Measurements from ENCODE around the gene CNGA3. TPM values are rescaled to one million over a fixed set of nuclear protein-coding genes. Genes with fewer than 3 reads are reported as not detected.

The CNGA3 gene
- total RNA-seq, 4 donors from 2014 or later = 0.09 TPM; not detected in 3

GRCh38 chr2:98372579-98372978 is 26.3 kb downstream of the CNGA3 start:
- Histone ChIP-seq H3K9me3 (no peaks in the 10 kb centered on the region), H3K4me1 (no peaks in the 10 kb centered on the region), H3K27me3 (peaks cover 0 to 2% (median 0%) of the 10 kb centered on the region in 3 donors), H3K36me3 (no peaks in the 10 kb centered on the region), H3K4me3 (no peak overlapping the region), H3K27ac (no peak overlapping the region)
- intact Hi-C loops (cut with DNase I; ENCODE audit: low total_unique reads) (no loop called here), in situ Hi-C loops (cut with MboI; ENCODE audit: low sequenced_read_pairs in 4 of 4) (no loop called here)
- DNase-seq = no peak
- no peak for TF ChIP-seq POLR2A (IDR thresholded peaks at IDR 0.05)
- TF ChIP-seq, protein P1, sequence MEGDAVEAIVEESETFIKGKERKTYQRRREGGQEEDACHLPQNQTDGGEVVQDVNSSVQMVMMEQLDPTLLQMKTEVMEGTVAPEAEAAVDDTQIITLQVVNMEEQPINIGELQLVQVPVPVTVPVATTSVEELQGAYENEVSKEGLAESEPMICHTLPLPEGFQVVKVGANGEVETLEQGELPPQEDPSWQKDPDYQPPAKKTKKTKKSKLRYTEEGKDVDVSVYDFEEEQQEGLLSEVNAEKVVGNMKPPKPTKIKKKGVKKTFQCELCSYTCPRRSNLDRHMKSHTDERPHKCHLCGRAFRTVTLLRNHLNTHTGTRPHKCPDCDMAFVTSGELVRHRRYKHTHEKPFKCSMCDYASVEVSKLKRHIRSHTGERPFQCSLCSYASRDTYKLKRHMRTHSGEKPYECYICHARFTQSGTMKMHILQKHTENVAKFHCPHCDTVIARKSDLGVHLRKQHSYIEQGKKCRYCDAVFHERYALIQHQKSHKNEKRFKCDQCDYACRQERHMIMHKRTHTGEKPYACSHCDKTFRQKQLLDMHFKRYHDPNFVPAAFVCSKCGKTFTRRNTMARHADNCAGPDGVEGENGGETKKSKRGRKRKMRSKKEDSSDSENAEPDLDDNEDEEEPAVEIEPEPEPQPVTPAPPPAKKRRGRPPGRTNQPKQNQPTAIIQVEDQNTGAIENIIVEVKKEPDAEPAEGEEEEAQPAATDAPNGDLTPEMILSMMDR (IDR thresholded peaks at IDR 0.05 in 4 of 5, conservative IDR thresholded peaks at IDR 0.05 in 1 of 5) = no peak
- no peak for ATAC-seq

GRCh38 chr2:98374286-98374685 is 28.0 kb downstream of the CNGA3 start:
- Histone ChIP-seq H3K36me3 (no peaks in the 10 kb centered on the region), H3K4me1 (peaks cover 0 to 3% of the 10 kb centered on the region in 2 donors), H3K9me3 (no peaks in the 10 kb centered on the region), H3K27me3 (no peaks in the 10 kb centered on the region), H3K27ac (no peak overlapping the region), H3K4me3 (no peak overlapping the region)
- DNase-seq (no peak), ATAC-seq (no peak)
- intact Hi-C loops (cut with DNase I; ENCODE audit: low total_unique reads) = no loop called here
- in situ Hi-C loops (cut with MboI; ENCODE audit: low sequenced_read_pairs in 4 of 4) = no loop called here
- no peak for TF ChIP-seq POLR2A (IDR thresholded peaks at IDR 0.05)
- TF ChIP-seq, protein P1 (IDR thresholded peaks at IDR 0.05 in 4 of 5, conservative IDR thresholded peaks at IDR 0.05 in 1 of 5) = no peak

DNA sequence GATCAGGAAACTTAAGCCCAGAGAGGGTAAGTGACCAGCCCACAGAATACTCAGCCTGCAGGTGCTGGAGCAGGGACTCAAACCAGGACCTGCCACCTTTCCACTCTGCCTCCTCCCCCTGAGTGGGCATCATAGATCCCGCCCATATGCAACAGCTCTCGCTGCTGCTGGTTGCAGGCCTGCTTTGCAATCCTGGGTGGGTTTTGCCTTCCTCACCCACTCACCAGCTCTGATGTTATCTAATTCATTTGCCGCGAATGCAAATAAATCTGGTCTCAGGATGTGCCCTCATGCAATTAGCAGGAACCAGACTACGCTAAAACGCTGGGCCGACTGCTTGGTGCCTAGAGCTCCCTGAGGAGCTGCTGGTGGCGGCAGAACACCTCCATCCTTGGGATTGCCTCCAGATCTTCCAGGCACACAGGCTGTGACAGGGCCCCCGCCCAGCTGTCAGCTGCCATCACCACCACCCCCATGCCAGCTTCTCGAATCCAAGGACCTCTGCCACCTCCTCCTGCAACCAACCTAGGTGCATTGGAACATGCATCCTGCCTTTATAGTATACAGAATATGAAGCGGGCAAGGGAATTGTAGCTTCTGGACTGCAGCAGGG is 28.8 kb downstream of the CNGA3 start:
- intact Hi-C loops (cut with DNase I; ENCODE audit: low total_unique reads) = no loop called here
- no peak for ATAC-seq
- DNase-seq = no peak
- H3K27me3 ChIP-seq = no peaks in the 10 kb centered on the region
- H3K27ac ChIP-seq = no peak overlapping the region
- H3K36me3 ChIP-seq = no peaks in the 10 kb centered on the region
- TF ChIP-seq, protein P1 (IDR thresholded peaks at IDR 0.05 in 4 of 5, conservative IDR thresholded peaks at IDR 0.05 in 1 of 5) = no peak
- TF ChIP-seq POLR2A (IDR thresholded peaks at IDR 0.05) = no peak
- H3K4me3 ChIP-seq = no peak overlapping the region
- H3K9me3 ChIP-seq = no peaks in the 10 kb centered on the region
- in situ Hi-C loops (cut with MboI; ENCODE audit: low sequenced_read_pairs in 4 of 4) = no loop called here
- H3K4me1 ChIP-seq = peaks cover 0 to 3% of the 10 kb centered on the region in 2 donors

DNA sequence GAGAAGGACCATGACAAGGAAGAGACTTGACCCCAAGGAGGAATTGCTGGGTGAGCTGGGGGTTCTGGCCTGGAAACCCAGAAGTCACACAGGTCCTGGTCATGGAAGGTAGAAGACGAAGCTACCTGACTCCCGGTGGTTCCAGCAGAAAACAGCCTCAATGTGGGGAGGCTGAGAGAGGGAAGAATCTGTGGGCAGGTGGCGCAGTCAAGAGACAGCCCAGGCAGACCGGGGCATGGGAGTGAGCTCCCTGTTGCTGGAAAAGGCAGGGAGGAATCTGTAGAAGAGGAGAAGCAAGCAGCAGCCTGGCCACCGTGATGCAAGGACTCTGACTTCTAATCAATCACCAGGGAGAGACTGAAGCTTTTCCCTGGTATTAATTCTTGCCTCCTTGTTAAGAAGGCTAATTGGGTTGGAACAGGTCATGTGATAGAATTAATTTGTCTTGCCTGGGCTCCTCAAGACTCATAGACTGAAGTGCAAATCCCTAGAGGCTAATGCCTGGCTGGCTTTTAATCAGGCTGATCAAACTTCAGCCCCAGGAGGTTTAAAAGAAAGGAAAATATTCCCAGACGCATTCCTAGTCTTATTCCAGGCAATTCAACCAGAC is 30.1 kb downstream of the CNGA3 start:
- ATAC-seq (no peak), DNase-seq (no peak)
- intact Hi-C loops (cut with DNase I; ENCODE audit: low total_unique reads) (no loop called here), in situ Hi-C loops (cut with MboI; ENCODE audit: low sequenced_read_pairs in 4 of 4) (no loop called here)
- no peak overlapping the region for H3K4me3 ChIP-seq
- H3K9me3 ChIP-seq = no peaks in the 10 kb centered on the region
- H3K4me1 ChIP-seq = peaks cover 0 to 3% of the 10 kb centered on the region in 2 donors
- no peaks in the 10 kb centered on the region for H3K27me3 ChIP-seq
- no peak overlapping the region for H3K27ac ChIP-seq
- H3K36me3 ChIP-seq = no peaks in the 10 kb centered on the region
- TF ChIP-seq, protein P1 (IDR thresholded peaks at IDR 0.05 in 4 of 5, conservative IDR thresholded peaks at IDR 0.05 in 1 of 5) = no peak
- no peak for TF ChIP-seq POLR2A (IDR thresholded peaks at IDR 0.05)

Data from gastrocnemius medialis (tissue), 4 donors.